Stromal cell of bone marrow (primary cell): Measurements from ENCODE around the gene ZP3.
"Not testable (repeated sequence)": the region's sequence is repeated elsewhere in the genome, so short reads cannot be mapped to it uniquely, and the experiment has no call there.

Experiments
- DNase-seq: peaks from one replicate; pipeline ENCODE4 v3.0.0-alpha.2; 2012; ENCODE audit warnings: low read depth

The ZP3 gene

DNA sequence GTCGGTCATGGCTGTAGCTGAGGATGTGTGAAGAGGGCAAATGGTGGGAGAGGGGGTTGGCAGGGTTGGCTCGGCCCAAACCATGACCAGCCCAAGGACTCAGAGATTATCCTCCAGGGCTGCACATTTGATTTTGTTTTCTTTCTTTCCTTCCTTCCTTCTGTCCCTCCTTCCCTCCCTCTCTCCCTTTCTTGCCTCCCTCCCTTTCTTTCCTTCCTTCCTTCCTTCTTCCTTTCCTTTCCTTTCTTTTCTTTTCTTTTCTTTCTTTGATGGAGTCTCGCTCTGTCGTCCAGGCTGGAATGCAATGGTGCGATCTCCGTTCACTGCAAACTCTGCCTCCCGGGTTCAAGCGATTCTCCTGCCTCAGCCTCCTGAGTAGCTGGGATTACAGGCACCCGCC, 19.0 kb upstream of the ZP3 start:
- no peak for DNase-seq

DNA sequence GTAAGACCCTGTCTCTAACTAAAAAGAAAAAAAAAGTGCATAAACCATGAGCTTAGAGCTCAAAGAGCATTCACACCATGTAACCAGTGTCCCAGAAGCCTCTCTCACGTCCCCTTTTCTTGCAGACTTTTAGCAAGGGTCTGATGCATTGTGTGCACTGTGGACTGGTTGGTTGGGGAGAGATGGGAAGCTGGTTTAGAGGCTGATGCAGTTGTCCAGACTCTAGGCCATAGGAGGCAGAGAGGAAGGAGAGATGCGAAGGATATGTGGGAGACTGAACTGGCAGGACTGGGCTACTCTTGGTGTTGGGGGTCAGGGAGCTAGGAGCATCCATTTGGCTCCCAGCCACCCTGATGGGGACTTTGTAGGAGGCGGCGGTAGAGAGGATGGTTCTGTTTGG, 17.0 kb upstream of the ZP3 start:
- no peak for DNase-seq

DNA sequence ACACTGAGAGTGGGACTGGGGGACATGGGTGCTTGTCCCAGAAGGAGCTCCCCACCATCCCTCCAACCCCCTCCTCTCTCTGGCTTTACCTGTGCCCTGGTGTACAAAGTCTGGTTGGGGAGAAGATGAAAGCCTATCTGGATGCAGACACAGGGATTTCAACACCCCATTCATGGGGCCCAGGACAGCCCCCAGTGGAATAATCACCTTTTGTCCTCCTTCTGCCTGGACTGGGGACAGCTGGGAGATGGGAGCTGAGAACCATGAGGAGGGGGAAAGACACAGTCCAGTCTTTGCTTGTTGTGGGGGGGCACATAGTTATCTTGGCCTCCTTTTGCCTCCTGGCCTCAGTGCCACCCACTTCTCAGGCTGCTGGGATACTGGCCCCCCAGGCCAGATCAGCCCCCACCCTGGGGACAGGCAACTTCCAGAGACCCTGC, 16.6 kb upstream of the ZP3 start:
- no peak for DNase-seq

DNA sequence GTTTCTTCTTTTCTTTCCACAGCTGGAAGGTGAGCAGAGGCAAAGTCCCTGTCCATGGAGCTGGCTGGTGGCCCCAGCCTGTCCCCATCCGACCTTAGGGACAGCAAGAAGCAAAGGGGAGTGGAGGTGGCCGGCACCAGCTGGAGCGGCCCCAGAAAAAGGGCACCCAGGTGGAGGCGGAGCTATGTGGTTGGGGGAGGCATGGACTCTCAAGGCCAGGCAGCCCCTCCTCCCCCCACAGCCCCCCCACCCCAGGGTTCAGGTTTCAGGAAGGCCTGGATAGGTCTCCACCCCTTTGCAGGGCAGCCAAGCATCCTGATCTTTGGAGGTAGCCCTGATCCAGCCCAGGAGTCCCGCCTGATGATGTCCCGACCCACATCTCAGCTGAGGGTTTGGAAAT, 15.2 kb upstream of the ZP3 start, which contains the start of gene SSC4D:
TSS of gene SSC4D (minus strand) at position 161 of the 400 bp plus-strand sequence. CDS start 5,258 bp downstream, outside the sequence.
- DNase-seq: no peak

DNA sequence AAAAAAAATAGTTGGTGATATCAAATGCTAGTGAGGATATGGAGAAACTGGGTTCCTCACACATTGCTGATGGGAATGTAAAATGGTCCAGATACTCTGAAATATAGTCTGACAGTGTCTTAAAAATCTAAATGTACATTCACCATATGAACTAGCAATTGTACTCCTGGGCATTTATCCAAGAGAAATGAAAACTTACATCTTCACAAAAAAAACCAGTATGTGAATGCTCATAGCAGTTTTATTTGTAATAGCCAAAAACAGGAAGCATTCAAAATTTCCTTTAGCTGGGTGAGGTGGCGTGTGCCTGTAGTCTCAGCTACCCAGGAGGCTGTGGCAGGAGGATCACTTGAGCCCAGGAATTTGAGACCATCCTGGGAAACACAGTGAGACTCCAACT, 13.1 kb upstream of the ZP3 start:
- no peak for DNase-seq

DNA sequence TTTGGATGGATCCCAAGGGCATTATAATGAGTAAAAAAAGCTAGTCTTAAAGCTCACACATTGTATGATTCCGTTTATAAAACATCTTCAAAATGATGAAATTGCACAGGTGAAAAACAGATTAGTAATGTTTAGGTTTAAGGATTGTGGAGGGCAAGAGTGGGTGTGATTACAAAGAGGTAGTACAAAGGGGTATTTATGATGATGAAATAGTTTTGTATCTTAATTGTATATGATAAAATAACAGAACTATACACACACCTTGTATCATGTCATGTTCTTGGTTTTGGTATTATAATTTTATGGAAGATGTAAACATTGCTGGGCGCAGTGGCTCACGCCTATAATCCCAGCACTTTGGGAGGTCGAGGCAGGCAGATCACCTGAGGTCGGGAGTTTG, 12.5 kb upstream of the ZP3 start:
- no peak for DNase-seq

DNA sequence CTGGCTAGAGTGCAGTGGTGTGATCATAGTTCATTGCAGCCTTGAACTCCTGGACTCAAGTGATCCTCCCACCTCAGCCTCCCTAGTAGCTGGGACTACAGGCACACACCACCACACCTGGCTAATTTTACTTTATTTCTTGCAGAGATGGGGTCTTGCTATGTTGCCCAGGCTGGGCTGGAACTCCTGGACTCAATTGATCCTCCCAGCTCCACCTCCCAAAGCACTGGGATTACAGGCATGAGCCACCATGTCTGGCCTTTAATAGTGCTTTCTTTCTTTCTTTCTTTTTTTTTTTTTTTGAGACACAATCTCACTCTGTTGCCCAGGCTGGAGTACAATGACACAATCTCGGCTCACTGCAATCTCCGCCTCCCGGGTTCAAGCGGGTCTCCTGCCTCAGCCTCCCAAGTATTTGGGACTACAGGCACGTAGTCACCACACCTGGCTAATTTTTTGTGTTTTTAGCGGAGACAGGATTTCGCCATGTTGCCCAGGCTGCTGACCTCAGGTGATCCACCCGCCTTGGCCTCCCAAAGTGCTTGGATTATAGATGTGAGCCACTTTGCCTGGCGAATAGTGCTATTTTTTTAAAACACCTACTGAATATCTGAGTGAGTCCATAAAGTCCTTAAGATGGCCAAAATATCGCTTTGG, 7.0 kb upstream of the ZP3 start:
- not testable (repeated sequence) for DNase-seq

DNA sequence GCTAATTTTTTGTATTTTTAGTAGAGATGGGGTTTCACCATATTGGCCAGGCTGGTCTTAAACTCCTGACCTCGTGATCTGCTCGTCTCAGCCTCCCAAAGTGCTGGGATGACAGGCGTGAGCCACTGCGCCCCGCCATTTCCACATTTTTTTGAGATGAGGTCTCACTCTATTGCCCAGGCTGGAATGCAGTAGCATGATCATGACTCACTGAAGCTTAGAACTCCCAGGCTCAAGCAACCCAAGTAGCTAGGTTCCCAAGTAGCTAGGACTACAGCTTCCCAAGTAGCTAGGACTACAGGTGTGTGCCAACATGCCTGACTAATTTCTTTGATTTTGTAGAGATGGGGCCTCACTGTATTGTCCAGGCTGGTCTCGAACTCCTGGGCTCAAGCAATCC, 3.7 kb upstream of the ZP3 start:
- DNase-seq: peak; percentile 89

DNA sequence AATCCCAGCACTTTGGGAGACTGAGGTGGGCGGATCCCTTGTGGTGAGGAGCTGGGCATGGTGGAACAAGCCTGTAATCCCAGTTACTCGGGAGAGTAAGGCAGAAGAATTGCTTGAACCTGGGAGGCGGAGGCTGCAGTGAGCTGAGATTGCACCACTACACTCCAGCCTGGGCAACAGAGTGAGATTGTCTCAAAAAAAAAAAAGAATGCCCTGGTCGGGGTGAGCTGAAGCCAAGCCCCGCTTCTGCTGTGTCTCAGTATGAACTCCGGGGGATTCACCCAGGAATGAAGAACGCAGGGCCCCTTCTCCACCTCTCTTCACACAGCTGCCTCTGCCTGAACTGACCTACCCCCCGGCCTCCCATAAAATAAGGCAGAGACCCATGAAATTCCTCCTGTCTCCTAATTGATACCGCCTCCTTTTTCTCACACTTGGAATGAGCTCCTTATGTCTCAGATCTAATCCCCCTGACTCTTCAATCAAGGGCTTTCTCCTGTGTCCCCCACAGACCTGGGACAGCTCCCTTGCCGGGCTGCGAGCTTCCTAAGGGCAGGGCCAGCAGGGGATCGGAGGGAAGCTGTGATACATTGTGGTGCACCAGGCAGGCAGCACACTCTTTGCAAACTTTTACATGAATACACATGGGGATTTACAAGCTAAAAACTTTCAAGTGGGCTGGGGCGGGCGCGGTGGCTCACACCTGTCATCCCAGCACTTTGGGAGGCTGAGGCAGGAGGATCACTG, 911 bp upstream of the ZP3 start:
- DNase-seq: no peak

DNA sequence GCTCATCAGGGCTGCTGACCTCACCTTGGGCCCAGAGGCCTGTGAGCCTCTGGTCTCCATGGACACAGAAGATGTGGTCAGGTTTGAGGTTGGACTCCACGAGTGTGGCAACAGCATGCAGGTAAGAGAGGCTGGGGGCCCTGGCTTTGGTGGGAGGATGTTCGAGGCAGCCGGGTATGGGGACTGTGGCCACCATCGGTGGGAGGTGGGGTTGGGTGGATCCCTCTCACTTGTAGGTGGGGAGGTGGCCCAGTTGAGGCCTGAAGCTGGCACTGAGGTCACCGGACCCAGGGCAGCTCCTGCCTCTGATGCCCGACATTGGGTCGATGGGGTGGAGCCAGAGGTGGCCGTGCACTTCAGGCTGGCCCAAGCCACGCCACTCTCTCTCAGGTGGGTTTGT, 406 bp downstream of the ZP3 start:
- no peak for DNase-seq

DNA sequence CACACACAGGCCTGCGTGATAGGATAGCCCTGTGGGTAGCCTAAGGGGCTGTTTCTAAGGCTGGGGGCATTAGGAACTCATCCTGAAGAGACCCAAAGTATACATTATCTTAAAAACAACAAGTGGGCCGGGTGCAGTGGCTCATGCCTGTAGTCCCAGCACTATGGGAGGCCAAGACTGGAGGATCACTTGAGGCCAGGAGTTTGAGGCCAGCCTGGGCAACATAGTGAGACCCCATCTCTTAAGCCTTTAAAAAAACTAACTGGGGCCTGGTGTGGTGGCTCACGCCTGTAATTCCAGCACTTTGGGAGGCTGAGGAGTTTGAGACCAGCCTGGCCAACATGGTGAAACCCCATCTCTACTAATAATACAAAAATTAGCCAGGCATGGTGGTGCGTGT, 808 bp downstream of the ZP3 start:
- DNase-seq: not testable (repeated sequence)

DNA sequence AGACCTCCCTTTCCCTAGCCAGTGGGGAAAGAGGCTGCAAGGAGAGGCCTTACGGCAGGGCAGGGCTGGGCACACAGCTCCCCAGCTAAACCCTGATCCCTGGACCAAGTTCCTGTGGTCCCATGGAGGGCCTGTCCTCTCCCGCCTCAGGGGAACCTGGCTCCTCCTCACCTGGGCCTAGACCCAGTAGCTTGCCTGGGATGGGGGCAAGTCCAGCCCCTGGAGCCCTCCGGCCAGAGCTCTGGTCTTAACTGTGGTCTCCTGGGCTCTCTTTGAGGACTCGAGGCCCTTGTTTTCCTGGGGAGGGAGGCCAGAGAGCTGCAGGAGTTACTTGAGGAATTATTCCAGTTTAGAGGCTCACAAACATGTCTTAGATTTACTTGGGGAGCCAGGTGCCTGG, 1.5 kb downstream of the ZP3 start:
- DNase-seq: no peak

DNA sequence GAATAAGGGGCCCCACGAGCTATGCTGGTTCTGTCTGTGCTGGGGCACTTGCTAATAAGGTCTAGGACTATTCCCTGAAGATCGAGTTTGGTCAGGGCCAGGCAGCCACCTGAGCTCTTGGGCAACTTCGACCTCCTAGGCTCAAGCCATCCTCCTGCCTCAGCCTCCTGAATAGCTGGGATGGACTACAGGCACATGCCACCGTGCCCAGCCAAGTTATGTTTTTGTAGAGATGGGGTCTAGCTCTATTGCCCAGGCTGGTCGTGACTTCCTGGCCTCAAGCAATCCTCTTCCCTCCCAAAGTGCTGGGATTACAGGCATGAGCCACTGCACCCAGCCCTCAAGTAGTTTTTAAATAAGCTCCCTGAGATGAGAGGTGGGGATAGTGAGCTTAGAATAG, 2.9 kb downstream of the ZP3 start:
- no peak for DNase-seq

DNA sequence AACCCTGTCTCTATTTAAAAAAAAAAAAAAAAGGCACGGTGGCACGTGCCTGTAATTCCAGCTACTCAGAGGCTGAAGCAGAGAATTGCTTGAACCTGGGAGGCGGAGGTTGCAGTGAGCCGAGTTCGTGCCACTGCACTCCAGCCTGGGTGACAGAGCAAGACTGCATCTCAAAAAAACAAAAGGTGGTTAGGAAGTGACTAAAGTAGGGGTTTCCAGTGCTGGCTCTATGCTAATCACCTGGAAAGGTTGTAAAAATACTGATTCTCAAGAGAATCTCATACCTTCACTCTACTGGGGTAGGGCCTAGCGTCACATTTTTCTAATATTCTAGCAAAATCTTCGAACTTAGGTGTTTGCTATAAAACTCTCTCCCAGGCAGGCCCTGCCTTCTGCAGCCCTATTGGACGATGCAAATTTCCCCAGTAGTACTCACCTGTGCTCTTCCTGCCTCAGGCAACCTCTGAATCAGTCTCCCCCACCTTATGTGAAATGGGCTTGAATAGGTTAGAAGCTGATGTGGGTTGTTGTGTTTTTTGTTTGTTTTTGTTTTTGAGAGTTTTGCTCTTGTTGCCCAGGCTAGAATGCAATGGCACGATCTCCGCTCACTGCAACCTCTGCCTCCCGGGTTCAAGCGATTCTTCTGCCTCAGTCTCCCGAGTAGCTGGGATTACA, 3.5 kb downstream of the ZP3 start:
- DNase-seq: no peak

DNA sequence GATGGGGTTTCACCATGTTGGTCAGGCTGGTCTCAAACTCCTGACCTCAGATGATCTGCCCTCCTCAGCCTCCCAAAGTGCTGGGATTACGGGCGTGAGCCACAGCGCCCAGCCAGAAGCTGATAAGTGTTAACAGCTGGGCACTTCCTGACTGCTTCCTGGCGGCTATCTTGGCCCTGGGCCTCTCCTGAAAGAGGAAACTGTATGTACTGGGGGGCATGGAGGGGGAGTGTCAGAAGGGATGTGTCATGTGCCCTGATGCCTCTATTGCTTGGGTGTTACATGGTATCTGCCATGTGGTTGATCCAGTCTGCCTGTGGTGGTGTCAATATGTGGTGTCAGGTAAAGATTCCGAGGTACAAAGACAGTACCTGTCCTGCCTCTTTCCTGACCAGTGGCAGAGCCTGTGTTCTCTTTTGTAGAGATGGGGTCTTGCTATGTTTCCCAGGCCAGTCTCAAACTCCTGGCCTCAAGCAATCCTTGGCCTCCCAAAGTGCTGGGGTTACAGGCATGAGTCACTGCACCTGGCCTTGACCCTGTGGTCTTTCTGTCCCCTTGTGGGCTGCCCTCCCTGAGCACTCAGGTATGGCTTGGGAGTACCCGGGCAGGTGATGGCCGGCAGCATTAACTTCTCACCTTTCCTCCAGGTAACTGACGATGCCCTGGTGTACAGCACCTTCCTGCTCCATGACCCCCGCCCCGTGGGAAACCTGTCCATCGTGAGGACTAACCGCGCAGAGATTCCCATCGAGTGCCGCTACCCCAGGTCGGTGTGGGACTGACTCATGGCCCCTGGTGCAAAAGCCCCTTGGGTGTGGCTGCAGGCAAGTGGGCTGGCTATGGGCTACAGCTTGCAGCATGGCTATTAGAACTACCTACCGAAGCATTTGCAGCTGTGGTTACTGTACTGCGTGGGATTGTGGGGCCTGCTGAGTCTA, 4.4 kb downstream of the ZP3 start:
- DNase-seq: no peak

DNA sequence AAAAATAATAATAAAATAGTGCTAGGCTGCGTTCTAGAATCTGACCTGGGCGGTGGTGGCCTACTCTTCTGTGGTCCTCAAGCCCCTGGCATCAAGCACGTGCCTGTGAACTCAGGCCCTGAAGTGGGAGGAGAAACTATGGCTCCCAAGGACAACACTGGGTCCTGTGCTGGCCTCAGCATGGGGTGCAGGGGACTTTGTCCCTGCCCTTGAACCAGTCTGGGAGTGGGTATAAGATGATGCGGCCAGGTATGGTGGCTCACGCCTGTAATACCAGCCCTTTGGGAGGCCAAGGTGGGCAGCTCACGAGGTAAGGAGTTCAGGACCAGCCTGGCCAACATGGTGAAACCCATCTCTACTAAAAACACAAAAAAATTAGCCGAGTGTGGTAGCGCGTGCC, 5.5 kb downstream of the ZP3 start:
- DNase-seq: no peak

DNA sequence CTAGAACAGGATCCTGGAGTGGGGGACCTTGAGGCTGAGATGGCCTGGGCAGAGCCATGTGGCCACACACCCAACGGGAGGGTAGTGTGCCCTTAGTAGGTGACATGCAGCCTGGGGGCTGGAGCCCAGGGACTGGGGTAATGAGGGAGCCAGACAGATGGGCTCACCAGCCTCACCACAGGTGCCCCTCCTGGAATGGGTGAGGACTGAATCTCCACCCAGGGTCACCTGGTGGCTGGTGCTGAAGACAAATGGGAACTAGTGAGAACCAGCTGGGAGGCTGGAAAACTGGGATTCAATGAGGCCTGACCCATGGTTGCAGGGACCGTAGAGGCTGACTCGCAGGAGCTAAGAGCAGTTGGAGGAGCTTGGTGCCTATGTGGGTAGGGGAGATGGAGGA, 6.1 kb downstream of the ZP3 start:
- DNase-seq: no peak

DNA sequence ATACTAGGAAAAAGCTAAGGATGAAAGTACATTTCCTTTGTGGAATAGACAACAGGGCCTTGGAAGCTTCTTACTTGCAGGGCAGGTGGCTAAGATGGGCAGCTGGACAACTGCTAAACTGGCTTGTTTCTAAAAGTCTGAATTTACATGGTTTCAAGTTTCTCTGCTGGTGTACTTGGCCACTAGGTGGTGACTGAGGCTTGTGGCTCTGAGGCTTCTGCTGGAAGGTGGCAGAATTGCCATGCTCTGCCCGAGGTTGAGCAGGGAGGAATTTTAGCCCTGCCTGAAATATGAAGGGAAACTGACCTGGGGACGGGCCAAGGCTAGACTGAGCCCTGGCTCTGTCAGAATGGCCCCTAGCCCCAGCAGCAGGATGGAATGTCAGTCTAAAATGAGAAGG, 13.1 kb downstream of the ZP3 start:
- peak; percentile 75 for DNase-seq

DNA sequence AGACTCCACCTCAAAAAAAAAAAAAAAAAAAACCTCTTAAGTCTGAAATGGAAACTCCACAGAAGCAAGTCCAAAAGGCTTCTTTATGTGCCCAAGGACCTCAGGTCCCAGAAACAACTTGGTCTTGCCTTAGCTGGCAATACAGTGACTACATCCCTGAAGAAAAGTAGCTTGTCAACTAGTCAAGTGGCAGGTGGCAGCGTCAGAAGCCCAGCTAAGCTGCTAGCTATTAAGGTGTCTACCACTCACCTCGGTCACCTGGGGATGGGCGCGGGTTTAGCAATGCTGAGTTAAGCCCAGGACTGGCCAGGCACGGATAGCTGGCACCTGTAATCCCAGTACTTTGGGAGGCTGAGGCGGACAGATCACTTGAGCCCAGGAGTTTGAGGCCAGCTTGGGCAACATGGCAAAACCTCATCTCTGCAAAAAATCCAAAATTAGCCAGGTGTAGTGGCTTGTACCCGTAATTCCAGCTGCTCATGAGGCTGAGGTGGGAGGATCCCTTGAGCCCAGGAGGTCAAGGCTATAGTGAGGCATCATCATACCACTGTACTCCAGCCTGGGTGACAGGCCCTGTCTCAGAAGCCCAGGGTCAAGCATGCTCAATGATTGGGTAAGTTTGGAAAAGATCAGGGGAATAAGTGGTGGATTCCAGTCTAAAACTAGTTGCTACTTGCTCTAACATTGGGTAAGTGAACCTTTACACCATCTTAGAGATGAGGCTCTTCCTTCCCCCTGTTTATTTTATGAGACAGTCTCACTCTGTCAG, 14.6 kb downstream of the ZP3 start:
- DNase-seq: not testable (repeated sequence)

DNA sequence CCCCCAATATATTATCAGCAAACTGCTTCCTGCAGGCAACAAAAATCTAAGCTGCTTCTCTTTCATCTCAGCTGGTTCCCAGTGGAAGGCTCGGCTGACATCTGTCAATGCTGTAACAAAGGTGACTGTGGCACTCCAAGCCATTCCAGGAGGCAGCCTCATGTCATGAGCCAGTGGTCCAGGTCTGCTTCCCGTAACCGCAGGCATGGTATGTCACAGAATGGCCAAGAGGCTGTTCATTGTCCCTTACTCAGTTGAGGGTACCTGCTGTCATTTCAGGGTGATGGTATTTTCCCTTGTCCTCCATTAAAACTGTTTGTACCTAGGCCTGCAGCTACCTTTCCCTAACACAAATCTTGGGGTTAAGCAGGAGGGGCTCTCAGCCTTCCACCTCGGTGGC, 15.7 kb downstream of the ZP3 start:
- not testable (repeated sequence) for DNase-seq

DNA sequence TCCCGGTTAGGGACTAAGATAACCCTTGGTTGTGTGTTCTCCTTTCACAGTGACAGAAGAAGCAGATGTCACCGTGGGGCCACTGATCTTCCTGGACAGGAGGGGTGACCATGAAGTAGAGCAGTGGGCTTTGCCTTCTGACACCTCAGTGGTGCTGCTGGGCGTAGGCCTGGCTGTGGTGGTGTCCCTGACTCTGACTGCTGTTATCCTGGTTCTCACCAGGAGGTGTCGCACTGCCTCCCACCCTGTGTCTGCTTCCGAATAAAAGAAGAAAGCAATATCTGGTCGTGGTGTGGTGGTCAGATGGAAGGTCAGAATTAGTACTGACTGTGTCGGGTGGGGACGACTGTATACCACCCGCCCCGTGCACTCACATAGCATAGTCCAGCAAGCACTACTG, 17.0 kb downstream of the ZP3 start:
- not testable (repeated sequence) for DNase-seq
